Trophoblast cell (in vitro differentiated cells and primary cell): ENCODE measurements around the gene CPED1.

Source experiments
- DNase-seq, 2 donors: peaks; one replicate each; pipeline ENCODE4 v3.0.0-alpha.2; 2016
- H2AFZ ChIP-seq: 2 replicates; pipeline ENCODE4 v1.6.1; 2013; ENCODE audit warnings: low read length, moderate library complexity, mild to moderate bottlenecking; ENCODE audit not compliant: insufficient read depth, poor library complexity
- H2AK5ac ChIP-seq: 2 replicates; pipeline ENCODE4 v1.6.1; 2013; ENCODE audit warnings: mild to moderate bottlenecking, low read length
- H2BK120ac ChIP-seq: 2 replicates; pipeline ENCODE4 v1.6.1; 2013; ENCODE audit warnings: low read length, mild to moderate bottlenecking, moderate library complexity; ENCODE audit not compliant: insufficient read depth, poor library complexity
- H2BK12ac ChIP-seq: 2 replicates; pipeline ENCODE4 v1.6.1; 2013; ENCODE audit warnings: mild to moderate bottlenecking, low read length, moderate library complexity
- H2BK5ac ChIP-seq: 2 replicates; pipeline ENCODE4 v1.6.1; 2013; ENCODE audit warnings: low read length, low read depth, moderate library complexity, mild to moderate bottlenecking; ENCODE audit not compliant: poor library complexity
- H3K14ac ChIP-seq: 2 replicates; pipeline ENCODE4 v1.6.1; 2013; ENCODE audit warnings: mild to moderate bottlenecking, low read length
- H3K18ac ChIP-seq: 2 replicates; pipeline ENCODE4 v1.6.1; 2013; ENCODE audit warnings: mild to moderate bottlenecking, low read length
- H3K23ac ChIP-seq: 2 replicates; pipeline ENCODE4 v1.6.1; 2013; ENCODE audit warnings: low read length
- H3K27ac ChIP-seq: 2 replicates; pipeline ENCODE4 v1.5.1; 2013; ENCODE audit warnings: low read depth, mild to moderate bottlenecking, inconsistent platforms, low read length, moderate library complexity
- H3K27me3 ChIP-seq: 2 replicates; pipeline ENCODE4 v1.6.1; 2013; ENCODE audit warnings: inconsistent platforms, mild to moderate bottlenecking, low read length, moderate library complexity; ENCODE audit not compliant: insufficient read depth
- H3K36me3 ChIP-seq, 2 experiments: 1 replicate in 1 of 2; 2 replicates in 1 of 2; pipeline ENCODE4 v1.6.1; 2013; ENCODE audit warnings: low read length in 2 of 2, mild to moderate bottlenecking in 2 of 2, moderate library complexity in 1 of 2; ENCODE audit not compliant: insufficient read depth in 2 of 2, control insufficient read depth in 1 of 2
- H3K4ac ChIP-seq: 2 replicates; pipeline ENCODE4 v1.6.1; 2013; ENCODE audit warnings: low read depth, mild to moderate bottlenecking, low read length, moderate library complexity
- H3K4me1 ChIP-seq, 2 experiments: 1 replicate in 1 of 2; 2 replicates in 1 of 2; pipeline ENCODE4 v1.6.1; 2013; ENCODE audit warnings: low read length in 2 of 2, mild to moderate bottlenecking in 2 of 2, moderate library complexity in 1 of 2; ENCODE audit not compliant: insufficient read depth in 2 of 2, control insufficient read depth in 1 of 2
- H3K4me2 ChIP-seq: 2 replicates; pipeline ENCODE4 v1.6.1; 2013; ENCODE audit warnings: inconsistent platforms, mild to moderate bottlenecking, low read length, moderate library complexity
- H3K4me3 ChIP-seq: 2 replicates; pipeline ENCODE4 v1.5.1; 2013; ENCODE audit warnings: mild to moderate bottlenecking, low read depth, low read length, inconsistent platforms
- H3K79me1 ChIP-seq: one replicate; pipeline ENCODE4 v1.6.1; 2013; ENCODE audit warnings: low read length
- H3K79me2 ChIP-seq: 2 replicates; pipeline ENCODE4 v1.6.1; 2013; ENCODE audit warnings: low read length, mild to moderate bottlenecking; ENCODE audit not compliant: control insufficient read depth, insufficient read depth, poor library complexity
- H3K9ac ChIP-seq: 2 replicates; pipeline ENCODE4 v1.6.1; 2013; ENCODE audit warnings: mild to moderate bottlenecking, low read length
- H3K9me3 ChIP-seq: 2 replicates; pipeline ENCODE4 v1.6.1; 2013; ENCODE audit warnings: low read depth, mild to moderate bottlenecking, control low read depth, inconsistent platforms, low read length; ENCODE audit not compliant: insufficient read depth
- H4K12ac ChIP-seq: 2 replicates; pipeline ENCODE4 v1.6.1; 2013; ENCODE audit warnings: low read depth, mild to moderate bottlenecking, low read length, moderate library complexity
- H4K8ac ChIP-seq: 2 replicates; pipeline ENCODE4 v1.6.1; 2013; ENCODE audit warnings: low read depth, mild to moderate bottlenecking, low read length, moderate library complexity
- H4K91ac ChIP-seq: one replicate; pipeline ENCODE4 v1.6.1; 2013; ENCODE audit warnings: low read depth, mild to moderate bottlenecking, low read length, moderate library complexity
- WGBS: extraction: QIAGEN DNeasy Blood & Tissue Kit; methylation state at CpG from one replicate; pipeline ENCODE4 v1.1.7; 2013; ENCODE audit warnings: missing lambda C conversion rate; ENCODE audit not compliant: insufficient read length, insufficient coverage; ENCODE audit errors: extremely low coverage; 5-methylcytosine and 5-hydroxymethylcytosine counted together

The CPED1 gene

DNA sequence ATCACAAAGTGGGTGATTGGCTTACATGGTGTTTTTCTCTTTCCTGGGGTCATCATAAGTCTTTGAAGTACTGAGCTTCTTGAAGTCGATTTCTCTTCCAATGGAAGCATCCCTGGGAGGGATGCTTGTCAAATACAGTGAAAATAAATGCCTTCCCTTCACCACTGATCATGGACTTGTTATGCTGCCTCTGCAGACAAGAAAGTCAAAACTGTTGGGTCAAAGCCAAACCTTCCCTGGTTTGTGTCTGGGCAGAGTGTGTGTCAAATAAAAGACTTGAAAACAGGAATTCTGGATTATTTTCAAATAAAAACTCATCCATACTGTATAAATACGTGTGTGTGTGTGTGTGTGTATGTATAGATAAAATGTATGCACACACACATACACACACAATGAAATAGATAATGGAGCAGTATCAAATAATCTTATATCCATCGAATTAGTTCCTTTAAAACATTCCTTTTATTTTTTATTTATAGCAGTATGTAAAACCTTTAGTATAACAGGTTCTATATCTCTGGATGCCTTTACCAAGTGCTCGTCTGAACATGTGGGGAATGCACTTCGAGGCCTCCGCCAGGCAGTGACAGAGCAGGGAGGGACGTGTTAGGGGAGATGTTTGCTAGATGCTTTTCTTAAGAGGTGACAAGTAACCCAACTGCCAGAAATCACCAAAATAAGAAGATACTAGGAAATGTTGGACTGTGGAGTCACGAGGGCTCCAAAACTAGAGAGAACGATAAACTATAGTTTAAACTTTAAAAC, 313.1 kb downstream of the CPED1 start:
- Histone ChIP-seq H3K4me2 (no peak overlapping the region), H3K27ac (no peak overlapping the region), H2AK5ac (no peak overlapping the region), H3K18ac (no peak overlapping the region), H3K23ac (no peak overlapping the region), H4K12ac (no peak overlapping the region), H3K9me3 (no peaks in the 10 kb centered on the region), H3K27me3 (no peaks in the 10 kb centered on the region), H3K4me3 (no peak overlapping the region), H3K4me1 (no peaks in the 10 kb centered on the region), H3K79me2 (no peaks in the 10 kb centered on the region), H2BK5ac (no peak overlapping the region), H2BK120ac (no peak overlapping the region), H4K8ac (no peak overlapping the region), H3K14ac (no peak overlapping the region), H4K91ac (no peak overlapping the region), H3K79me1 (no peaks in the 10 kb centered on the region), H2BK12ac (no peak overlapping the region), H3K4ac (no peak overlapping the region), H3K36me3 (no peaks in the 10 kb centered on the region), H2AFZ (no peak overlapping the region), H3K9ac (no peak overlapping the region)
- WGBS = no CpG with 5 or more reads among the region's 9 CpGs
- DNase-seq = peak; percentile 31 to 62

DNA sequence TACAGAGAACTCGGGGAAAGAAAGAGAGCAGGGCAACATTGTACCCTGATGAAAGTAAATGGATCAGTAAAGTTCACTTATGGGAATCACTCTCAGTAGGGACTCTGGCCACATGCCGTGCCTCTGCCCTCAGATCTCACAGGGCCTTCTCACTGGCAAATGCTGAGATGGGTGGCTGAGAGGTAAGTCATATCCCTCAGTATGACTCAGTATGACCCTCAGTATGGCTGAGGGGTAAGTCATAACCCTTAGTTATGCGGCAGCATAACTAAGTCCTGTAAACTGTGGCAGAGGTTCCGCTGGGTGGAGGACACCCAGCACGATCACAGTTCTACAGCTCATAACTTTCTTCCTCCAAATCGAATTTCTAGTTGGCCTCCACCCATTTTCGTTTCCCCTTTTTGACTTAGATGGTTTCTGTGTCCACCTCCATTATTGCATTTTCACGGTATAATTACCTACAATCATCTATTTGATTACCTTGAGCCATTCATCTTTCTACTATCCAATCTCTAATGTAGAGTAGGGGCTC, 313.8 kb downstream of the CPED1 start:
- H3K36me3 ChIP-seq = no peaks in the 10 kb centered on the region
- no peak overlapping the region for H3K4ac ChIP-seq
- no peaks in the 10 kb centered on the region for H3K79me1 ChIP-seq
- H3K79me2 ChIP-seq = no peaks in the 10 kb centered on the region
- no peak overlapping the region for H2BK12ac ChIP-seq
- no peaks in the 10 kb centered on the region for H3K27me3 ChIP-seq
- H3K4me1 ChIP-seq = no peaks in the 10 kb centered on the region
- H3K4me3 ChIP-seq = no peak overlapping the region
- no peak overlapping the region for H4K12ac ChIP-seq
- no peak overlapping the region for H3K9ac ChIP-seq
- H3K18ac ChIP-seq = no peak overlapping the region
- no peak overlapping the region for H2AFZ ChIP-seq
- no peak overlapping the region for H3K4me2 ChIP-seq
- no peaks in the 10 kb centered on the region for H3K9me3 ChIP-seq
- H2BK120ac ChIP-seq = no peak overlapping the region
- no peak overlapping the region for H2BK5ac ChIP-seq
- no peak overlapping the region for H3K27ac ChIP-seq
- no peak overlapping the region for H4K8ac ChIP-seq
- no peak overlapping the region for H4K91ac ChIP-seq
- no peak overlapping the region for H3K14ac ChIP-seq
- H2AK5ac ChIP-seq = no peak overlapping the region
- peak; percentile 83 to 86 for DNase-seq
- no CpG with 5 or more reads among the region's 8 CpGs for WGBS
- H3K23ac ChIP-seq = no peak overlapping the region

DNA sequence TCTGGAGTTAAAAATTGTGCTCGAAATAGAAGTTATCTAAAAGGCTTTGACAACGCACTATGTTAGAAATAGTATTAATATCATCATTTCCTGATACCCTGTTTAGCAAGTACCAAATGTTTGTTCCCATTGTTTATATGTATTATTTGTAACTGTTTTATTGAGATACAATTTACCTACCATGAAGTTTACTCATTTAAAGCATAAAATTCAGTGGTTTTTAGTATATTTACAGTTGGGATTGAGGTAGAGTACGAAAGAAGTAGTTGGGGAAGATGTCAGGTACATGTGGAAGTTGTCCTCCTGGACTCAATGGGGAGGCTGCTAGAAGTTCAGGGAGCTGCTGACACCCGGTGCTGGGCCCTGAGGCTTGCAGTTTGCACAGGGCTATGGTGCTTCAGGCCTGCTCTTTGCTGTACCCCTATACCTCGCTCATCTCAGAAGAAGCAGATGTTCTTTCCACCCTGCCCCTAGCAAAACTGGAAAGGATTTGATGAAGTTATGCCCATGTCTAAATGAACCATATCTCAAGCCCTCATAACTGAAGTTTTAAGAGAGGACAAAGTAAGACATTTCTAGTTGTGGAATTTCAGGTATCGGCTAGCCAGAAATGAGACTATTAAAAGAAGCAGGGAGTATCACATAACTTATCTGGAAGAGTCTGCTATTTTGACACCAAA, 315.1 kb downstream of the CPED1 start:
- Histone ChIP-seq H3K27ac (no peak overlapping the region), H2AFZ (no peak overlapping the region)

DNA sequence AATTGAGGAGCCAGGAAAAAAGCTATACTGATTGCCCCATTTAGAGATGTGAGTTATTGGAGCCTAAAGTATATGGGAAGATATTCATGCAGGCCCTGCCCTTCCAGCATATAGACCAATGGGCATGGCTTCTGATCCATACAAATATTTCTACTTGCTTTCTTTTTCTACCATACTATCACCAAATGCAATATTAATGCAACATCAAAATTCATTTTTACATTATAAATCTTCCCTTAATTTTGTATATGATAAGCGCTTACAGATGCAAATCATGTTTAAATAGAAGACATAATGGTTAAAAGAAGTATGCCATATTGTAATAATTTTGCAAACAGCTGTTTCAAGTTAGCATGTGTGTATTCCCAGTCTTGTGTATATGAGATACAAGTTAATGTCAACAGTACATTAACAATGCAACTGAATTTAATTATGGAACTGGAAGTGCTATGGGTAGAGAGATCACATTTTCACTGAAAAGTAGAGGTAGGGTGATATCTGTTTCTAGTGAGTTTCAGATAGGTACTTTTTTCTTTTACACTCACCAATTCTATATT, 315.7 kb downstream of the CPED1 start:
- no peak overlapping the region for H4K8ac ChIP-seq
- H3K27ac ChIP-seq = no peak overlapping the region
- no peak overlapping the region for H3K4me2 ChIP-seq
- no peak overlapping the region for H3K18ac ChIP-seq
- no peaks in the 10 kb centered on the region for H3K79me2 ChIP-seq
- no peak overlapping the region for H3K4ac ChIP-seq
- H3K79me1 ChIP-seq = no peaks in the 10 kb centered on the region
- no peak overlapping the region for H3K14ac ChIP-seq
- no peak overlapping the region for H2AFZ ChIP-seq
- no peaks in the 10 kb centered on the region for H3K36me3 ChIP-seq
- no peak overlapping the region for H3K4me3 ChIP-seq
- no peak overlapping the region for H2BK12ac ChIP-seq
- H3K4me1 ChIP-seq = no peaks in the 10 kb centered on the region
- no peaks in the 10 kb centered on the region for H3K9me3 ChIP-seq
- no peak overlapping the region for H4K91ac ChIP-seq
- no peak for DNase-seq
- H3K27me3 ChIP-seq = no peaks in the 10 kb centered on the region
- no peak overlapping the region for H4K12ac ChIP-seq
- no peak overlapping the region for H2BK120ac ChIP-seq
- H2BK5ac ChIP-seq = no peak overlapping the region
- H3K23ac ChIP-seq = no peak overlapping the region
- H3K9ac ChIP-seq = no peak overlapping the region
- H2AK5ac ChIP-seq = no peak overlapping the region
- no CpG with 5 or more reads among the region's 1 CpG for WGBS

More for the DNA sequence above, 315.1 kb downstream of the CPED1 start:
- H3K79me1 ChIP-seq = no peaks in the 10 kb centered on the region
- no peak overlapping the region for H3K4me3 ChIP-seq
- WGBS = 100% methylated on average over 1 of the region's 6 CpGs
- H4K91ac ChIP-seq = no peak overlapping the region
- DNase-seq = peak in 1 of 2 donors; percentile 52
- no peak overlapping the region for H3K18ac ChIP-seq
- no peak overlapping the region for H2BK5ac ChIP-seq
- no peaks in the 10 kb centered on the region for H3K36me3 ChIP-seq
- H4K8ac ChIP-seq = no peak overlapping the region
- H3K14ac ChIP-seq = no peak overlapping the region
- H3K23ac ChIP-seq = no peak overlapping the region
- H4K12ac ChIP-seq = no peak overlapping the region
- no peak overlapping the region for H3K4ac ChIP-seq
- H2BK120ac ChIP-seq = no peak overlapping the region
- H3K9ac ChIP-seq = no peak overlapping the region
- H3K79me2 ChIP-seq = no peaks in the 10 kb centered on the region
- no peak overlapping the region for H2BK12ac ChIP-seq
- H3K9me3 ChIP-seq = no peaks in the 10 kb centered on the region
- no peaks in the 10 kb centered on the region for H3K27me3 ChIP-seq
- H3K4me1 ChIP-seq = no peaks in the 10 kb centered on the region
- no peak overlapping the region for H2AK5ac ChIP-seq
- H3K4me2 ChIP-seq = no peak overlapping the region
